GM19025 (cell line): ENCODE data around the gene STK36.

Source experiments
- ATAC-seq: cut with Tn5 transposase; IDR thresholded peaks from one replicate; pipeline ENCODE4 v1.9.1; 2021; ENCODE audit warnings: mild to moderate bottlenecking, low read depth, moderate library complexity; ENCODE audit not compliant: unreplicated experiment

Gene STK36

GRCh38 chr2:218743068-218743467 lies 71.2 kb downstream of the STK36 start:
- no peak for ATAC-seq

DNA sequence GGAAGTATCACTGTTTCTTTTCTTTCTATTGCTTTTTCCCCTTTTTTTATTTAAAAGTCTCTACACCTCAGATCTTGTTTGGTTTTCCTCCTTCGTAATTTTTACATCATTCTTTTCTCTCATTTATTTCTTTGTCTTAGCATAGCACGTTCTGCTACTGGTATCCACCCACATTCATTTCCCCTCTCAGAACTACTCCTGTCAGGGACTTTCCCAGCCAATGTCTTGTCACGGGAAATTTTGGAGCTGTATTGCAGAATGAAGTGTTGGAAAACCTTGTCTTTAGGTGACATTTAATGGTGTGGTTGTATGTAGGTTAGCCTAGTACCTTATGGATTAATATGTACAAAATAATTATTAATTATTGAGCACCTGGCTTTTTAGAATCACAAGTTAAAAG lies 72.7 kb downstream of the STK36 start:
- ATAC-seq, result no peak

GRCh38 chr2:218745160-218745558 lies 73.3 kb downstream of the STK36 start:
- no peak for ATAC-seq

DNA sequence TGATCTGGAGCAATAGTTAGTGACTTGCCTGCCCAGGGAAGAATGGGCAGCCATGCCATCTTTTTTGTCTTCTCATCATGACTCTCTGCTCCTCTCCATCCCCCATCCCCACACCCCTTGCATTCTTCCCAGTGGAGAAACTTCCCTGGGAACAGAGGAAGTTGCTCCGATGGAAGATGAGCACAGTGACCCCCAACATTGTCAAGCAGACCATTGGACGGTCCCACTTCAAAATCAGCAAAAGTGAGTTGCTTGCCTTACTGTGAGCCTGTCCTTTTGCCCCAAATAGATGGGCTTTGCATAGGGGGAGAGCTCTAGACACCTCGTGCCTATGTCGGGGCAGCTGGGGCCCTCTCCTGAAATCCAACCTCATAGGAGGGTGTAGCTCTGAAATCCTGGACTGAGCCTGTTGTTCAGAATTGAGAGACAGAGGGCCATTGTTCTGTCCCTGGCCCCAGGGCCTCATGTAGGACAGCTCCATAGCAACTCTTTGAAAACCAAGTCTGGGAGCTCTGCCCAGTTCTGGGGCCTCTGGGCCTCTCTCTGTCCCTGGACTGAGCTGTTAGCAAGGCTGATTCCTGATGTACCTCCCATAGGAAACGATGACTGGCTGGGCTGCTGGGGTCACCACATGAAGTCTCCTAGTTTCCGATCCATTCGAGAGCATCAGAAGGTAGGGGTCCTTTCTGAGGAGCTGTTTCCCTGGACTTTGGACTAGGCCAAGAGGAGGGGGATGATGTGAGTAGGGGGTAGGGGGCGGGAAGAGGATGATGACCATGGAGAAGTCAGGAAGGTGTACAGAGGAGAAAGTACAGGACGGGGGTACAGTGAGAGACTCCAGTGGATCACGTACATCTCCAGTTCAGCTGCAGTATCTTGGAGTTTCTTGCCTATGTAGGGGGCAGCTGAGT lies 73.9 kb downstream of the STK36 start:
- ATAC-seq, result no peak

DNA sequence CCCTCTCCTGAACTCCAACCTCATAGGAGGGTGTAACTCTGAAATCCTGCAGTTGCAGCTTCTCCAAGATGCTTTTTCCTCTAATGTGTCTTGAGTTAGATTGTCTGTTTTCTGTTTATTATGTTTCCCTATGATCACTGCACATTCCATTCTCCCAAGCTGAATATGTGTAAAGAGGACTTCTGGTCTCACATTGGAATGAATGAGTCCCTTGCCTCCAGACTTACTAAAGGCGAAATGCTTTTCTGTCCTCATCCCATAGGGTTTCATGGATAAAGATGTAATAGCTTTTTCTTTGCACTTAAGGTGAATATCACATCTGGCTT lies 74.5 kb downstream of the STK36 start:
- ATAC-seq, result no peak

GRCh38 chr2:218746960-218747359 lies 75.1 kb downstream of the STK36 start:
- ATAC-seq, result no peak

DNA sequence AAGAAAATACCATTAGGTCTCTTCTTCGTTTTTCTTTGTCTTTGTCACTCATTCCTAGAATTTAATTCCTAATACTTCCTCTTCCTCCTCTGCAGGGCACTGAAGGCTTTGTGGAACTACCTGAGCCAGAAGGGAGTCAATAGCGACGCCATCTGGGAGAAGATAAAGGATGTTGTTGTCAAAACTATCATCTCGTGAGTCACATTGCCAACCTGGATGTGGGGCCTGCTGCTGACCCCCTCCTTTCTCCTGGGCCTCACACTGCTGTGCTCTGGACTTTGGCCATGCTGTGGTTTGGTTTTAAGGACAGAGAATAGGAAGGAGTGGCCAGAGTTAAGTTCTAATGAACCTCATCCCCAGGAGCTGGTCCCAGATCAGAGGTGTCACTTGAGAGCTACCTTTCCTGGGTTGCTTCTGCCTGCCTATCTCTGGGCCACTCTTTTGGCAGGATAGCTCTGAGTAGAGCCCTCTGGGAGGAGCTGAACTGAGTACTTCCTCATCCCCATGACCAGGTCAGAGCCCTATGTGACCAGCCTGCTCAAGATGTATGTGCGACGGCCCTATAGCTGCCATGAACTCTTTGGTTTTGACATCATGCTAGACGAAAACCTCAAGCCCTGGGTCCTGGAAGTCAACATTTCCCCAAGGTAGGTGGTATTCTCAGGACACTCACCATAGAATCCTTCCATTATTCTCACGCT lies 77.0 kb downstream of the STK36 start:
- no peak for ATAC-seq
